Measurements from ENCODE around the gene CDH4.

CDH4 gene

GRCh38 chr20:61753987-61754956 is 502.2 kb downstream of the CDH4 start:
- no peak for DNase-seq (ENCODE audit: low read depth in 2 of 2)

GRCh38 chr20:61754976-61755778 is 503.1 kb downstream of the CDH4 start:
- no peak for DNase-seq (ENCODE audit: low read depth in 2 of 2)

GRCh38 chr20:61755971-61756845 is 504.1 kb downstream of the CDH4 start:
- DNase-seq (ENCODE audit: low read depth in 2 of 2) = no peak

- no peak for DNase-seq (ENCODE audit: low read depth in 2 of 2)
Observed at GRCh38 chr20:61756966-61757677, 505.1 kb downstream of the CDH4 start.

DNA sequence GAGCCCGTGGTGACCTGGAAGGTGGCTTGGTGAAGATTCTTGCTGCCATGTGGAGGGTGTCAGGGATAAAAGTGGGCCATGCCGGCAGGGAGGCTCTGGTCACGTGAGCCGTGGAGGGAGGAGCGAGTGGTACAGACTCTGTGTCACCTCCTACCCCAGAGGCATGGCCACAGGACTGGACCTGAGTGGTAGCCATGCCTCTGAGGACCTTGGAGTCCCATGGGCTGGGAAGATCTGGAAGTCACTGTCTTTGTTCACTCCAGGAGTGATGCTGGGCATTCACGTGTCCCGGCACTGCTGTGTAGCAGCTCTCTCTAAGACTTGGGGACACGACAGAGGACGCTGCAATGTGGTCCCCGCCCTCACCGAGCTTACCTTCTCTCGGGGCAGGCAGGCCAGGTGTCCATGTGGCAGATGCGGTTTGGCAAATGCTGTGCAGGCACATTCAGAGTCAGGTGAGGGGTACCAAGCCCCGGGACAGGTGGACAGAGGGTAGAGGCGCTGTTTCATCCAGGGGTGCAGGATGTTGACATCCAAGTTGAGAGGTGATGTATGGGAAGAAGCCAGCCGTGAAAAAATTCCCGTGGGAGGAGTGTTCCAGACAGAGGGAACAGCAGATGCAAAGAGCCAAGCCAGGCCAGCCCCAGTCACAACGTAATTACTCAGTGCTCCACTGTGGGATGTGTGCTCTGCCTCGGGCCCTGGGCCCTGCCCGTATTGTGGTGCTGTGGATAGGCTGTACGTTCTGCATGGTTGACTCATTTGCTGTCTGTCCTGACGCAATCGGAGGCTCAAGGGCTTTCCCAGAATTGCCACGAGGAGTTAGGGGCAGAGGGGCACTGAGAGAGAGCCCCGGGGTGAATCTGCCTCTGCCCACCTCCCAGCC is 505.9 kb downstream of the CDH4 start:
- DNase-seq (ENCODE audit: low read depth in 2 of 2) = no peak

DNA sequence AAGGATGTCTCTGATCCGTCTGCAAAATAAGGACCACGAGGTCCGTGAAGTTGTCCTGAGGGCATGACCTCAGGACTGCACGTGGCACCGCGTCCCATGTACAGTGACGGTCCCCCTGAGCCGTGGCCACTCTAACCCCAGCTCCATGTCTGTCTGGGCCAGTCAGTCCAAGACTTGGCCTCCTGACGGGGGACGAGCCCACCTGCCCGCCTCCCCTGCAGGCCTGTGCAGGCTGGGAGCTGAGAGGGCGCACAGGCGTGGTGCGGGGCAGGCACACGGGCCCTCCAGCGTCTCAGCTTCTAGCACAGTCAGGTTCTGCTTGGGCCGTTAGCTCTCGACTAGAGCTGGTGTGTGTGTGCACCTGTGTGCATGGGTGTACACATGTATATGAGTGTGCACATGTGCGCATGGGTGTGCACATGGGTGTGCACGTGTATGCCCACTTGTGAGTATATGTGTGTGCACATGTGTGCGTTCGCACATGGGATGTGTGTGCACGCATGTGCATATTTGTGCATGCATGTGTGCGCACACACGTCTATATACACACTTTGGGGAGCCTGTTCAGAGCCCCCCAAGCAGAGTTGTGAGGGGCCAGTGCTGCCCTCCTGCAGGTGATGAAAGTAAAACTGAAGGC is 506.6 kb downstream of the CDH4 start:
- DNase-seq (ENCODE audit: low read depth in 2 of 2) = no peak

DNA sequence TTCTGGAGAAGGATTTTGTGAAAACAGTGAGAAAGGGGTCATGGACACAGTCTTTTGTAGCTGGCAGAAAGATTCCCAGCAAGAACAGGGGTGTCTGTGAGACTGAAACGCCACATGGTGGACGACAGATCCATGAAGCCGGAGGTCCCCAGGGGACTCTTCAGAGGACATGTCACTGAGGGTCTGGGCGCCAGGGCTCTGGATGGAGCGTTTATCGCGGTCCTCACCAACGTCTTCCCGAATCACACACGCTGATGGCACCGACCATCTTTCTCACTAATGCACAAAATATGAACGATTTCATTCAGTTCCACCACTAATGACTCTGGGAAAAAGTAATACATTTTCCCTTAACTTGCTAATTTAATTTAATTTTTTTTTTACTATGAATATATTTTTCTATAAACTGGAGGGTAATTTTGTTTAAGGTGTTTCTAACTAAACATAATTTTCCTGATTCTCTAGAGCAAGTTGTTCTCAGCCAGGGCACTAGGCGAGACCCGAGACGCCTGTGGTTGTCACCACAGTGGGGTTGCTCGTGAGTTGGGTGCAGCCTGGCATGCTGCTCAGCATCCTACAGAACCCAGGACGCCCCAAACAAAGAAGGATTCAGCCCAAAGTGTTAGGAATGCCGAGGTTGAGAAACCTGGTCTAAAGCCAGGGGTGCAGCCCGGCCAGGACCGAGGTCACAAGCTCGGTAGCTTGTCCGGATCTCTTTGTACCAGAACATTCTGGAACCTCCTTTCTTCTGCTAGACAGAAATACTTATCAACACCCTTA is 507.4 kb downstream of the CDH4 start:
- DNase-seq (ENCODE audit: low read depth in 2 of 2) = no peak

- no peak for DNase-seq (ENCODE audit: low read depth in 2 of 2)
Observed at GRCh38 chr20:61760321-61760720, 508.3 kb downstream of the CDH4 start.

GRCh38 chr20:61760731-61761130 is 508.7 kb downstream of the CDH4 start:
- no peak for DNase-seq (ENCODE audit: low read depth in 2 of 2)

GRCh38 chr20:61761453-61762166 is 509.5 kb downstream of the CDH4 start:
- no peak for DNase-seq (ENCODE audit: low read depth in 2 of 2)

GRCh38 chr20:61762167-61762710 is 510.2 kb downstream of the CDH4 start:
- no peak for DNase-seq (ENCODE audit: low read depth in 2 of 2)

DNA sequence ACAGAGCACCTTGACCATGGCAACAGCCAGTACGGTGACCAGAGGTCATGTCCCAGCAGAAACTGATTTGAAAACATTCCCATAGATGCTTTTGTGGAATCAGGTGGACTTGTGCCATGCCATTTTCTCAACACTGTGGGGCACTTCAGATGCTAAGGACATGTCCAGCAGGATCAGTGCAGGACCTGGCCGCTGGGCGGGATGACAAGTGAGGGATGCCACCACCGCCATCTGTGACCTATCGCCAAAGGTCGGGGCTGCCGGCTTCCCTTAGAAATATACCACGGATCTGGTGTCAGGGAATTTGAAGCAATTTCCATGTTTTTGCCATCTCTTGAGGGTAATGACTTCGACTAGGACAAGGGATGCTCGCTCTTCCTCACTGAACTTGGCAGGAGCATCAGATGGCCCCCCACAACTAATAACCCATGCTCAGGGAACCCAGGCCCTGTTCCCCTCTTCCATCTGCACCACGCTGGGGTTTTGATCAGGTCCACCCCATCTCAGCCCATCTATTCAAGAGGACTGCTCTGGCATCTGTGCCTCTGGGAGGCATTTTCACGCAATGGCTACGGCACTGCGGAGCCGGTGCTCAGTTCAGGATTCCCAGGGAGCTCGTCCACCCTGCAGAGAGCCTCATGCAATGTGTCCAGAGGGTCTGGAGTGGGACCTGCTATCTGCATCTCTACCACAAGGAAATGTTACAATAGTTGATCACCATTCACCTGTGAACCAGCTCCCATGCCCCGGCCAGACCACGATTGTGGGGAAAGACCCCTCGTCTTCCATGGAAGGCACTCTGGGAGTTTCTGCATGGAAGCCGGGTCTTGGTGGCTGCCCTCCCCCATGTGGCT is 511.1 kb downstream of the CDH4 start:
- DNase-seq (ENCODE audit: low read depth in 2 of 2) = no peak

- no peak for DNase-seq (ENCODE audit: low read depth in 2 of 2)
Observed at GRCh38 chr20:61763740-61764400, 511.8 kb downstream of the CDH4 start.

GRCh38 chr20:61764471-61765025 is 512.5 kb downstream of the CDH4 start:
- DNase-seq (ENCODE audit: low read depth in 2 of 2) = no peak

- DNase-seq (ENCODE audit: low read depth in 2 of 2) = no peak
Observed at GRCh38 chr20:61765081-61765870, 513.2 kb downstream of the CDH4 start.
